ENCODE results near the gene TMEM154. TPM values are rescaled to one million over a fixed set of nuclear protein-coding genes. Genes with fewer than 3 reads are reported as not detected.

Gene TMEM154
- total RNA-seq, 3 donors from 2014 or later (not counting 1 experiment from before 2014, with no cell fraction given) = 9.8 to 45.4 (median 10.5) TPM

- Mint-ChIP-seq H3K36me3 (no peaks in the 10 kb centered on the region), H3K9me3 (no peaks in the 10 kb centered on the region), H3K27me3 (ENCODE audit: low read depth in 2 of 2) (peaks cover 2 to 10% of the 10 kb centered on the region in 2 donors), H3K27ac (no peak overlapping the region), H3K4me1 (peaks cover 0 to 12% of the 10 kb centered on the region in 2 donors), H3K4me3 (no peak overlapping the region)
- no peaks in the 10 kb centered on the region for H3K36me3 ChIP-seq (ENCODE audit: control insufficient read depth, insufficient read depth, low read length)
- ATAC-seq (no peak), DNase-seq (no peak)
- TF ChIP-seq, protein P1, sequence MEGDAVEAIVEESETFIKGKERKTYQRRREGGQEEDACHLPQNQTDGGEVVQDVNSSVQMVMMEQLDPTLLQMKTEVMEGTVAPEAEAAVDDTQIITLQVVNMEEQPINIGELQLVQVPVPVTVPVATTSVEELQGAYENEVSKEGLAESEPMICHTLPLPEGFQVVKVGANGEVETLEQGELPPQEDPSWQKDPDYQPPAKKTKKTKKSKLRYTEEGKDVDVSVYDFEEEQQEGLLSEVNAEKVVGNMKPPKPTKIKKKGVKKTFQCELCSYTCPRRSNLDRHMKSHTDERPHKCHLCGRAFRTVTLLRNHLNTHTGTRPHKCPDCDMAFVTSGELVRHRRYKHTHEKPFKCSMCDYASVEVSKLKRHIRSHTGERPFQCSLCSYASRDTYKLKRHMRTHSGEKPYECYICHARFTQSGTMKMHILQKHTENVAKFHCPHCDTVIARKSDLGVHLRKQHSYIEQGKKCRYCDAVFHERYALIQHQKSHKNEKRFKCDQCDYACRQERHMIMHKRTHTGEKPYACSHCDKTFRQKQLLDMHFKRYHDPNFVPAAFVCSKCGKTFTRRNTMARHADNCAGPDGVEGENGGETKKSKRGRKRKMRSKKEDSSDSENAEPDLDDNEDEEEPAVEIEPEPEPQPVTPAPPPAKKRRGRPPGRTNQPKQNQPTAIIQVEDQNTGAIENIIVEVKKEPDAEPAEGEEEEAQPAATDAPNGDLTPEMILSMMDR (IDR thresholded peaks at IDR 0.05) = no peak
- no peaks in the 10 kb centered on the region for H3K9me3 ChIP-seq (ENCODE audit: control insufficient read depth, insufficient read depth, low read length)
- WGBS (ENCODE audit: insufficient coverage) = 97% methylated on average over 3 of the region's 4 CpGs
- H3K4me3 ChIP-seq (ENCODE audit: low read length) = no peak overlapping the region
- intact Hi-C loops (cut with micrococcal nuclease) = no loop called here
- H3K27ac ChIP-seq (ENCODE audit: low read length) = no peak overlapping the region
- H3K4me1 ChIP-seq (ENCODE audit: control insufficient read depth, insufficient read depth, low read length) = no peaks in the 10 kb centered on the region
- H3K27me3 ChIP-seq (ENCODE audit: control insufficient read depth, insufficient read depth, low read length) = no peaks in the 10 kb centered on the region
Observed at GRCh38 chr4:152690706-152691651, 11.2 kb upstream of the TMEM154 start.

DNA sequence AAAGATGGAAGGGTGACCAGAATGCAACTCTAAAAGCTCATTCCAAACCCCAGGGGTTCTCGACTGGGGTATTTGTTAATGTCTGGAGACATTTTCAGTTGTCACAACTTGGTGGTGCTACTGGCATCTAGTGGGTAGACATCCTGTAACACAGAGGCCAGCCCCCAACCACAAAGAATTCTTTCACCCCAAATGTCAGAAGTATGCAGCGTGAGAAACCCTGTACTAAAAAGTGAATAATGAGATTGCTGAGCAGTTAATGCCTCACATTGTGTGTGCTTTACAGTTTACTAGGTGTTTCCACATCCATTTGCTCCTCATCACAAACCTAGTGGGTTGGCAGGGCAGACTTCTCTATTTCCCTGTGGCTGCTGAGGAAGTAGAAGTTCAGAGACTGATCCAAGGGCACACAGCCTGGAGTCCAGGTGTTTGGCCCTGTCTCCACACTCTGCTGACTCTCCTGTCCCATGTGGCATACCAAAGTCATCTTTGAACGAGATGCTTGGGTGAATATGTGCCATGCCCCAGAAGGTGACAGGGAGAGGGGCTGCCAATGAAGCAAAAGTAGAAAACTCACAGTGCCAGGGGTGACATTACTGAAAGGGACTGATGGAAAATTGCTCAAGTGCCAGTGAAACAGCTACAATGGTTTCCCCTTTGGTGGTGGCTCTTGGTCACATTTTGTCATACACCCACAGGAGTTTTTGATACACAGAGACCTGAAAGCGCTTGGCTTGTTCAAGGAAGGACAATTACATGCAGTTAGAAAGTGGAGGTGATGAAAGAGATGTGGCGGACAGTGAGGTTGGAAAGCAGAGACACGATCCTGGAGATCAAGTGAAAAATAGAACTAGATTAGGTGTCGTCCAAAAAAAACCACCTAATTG lies 10.1 kb upstream of the TMEM154 start:
- intact Hi-C loops (cut with micrococcal nuclease) = no loop called here
- Histone ChIP-seq H3K9me3 (ENCODE audit: control insufficient read depth, insufficient read depth, low read length) (no peaks in the 10 kb centered on the region), H3K27ac (ENCODE audit: low read length) (no peak overlapping the region), H3K27me3 (ENCODE audit: control insufficient read depth, insufficient read depth, low read length) (no peaks in the 10 kb centered on the region), H3K36me3 (ENCODE audit: control insufficient read depth, insufficient read depth, low read length) (no peaks in the 10 kb centered on the region), H3K4me3 (ENCODE audit: low read length) (no peak overlapping the region), H3K4me1 (ENCODE audit: control insufficient read depth, insufficient read depth, low read length) (no peaks in the 10 kb centered on the region)
- peak in 2 of 3 donors; percentile 12 to 44 for ATAC-seq
- no peak overlapping the region for H3K27ac Mint-ChIP-seq
- no peaks in the 10 kb centered on the region for H3K36me3 Mint-ChIP-seq
- 85% methylated on average over 5 of the region's 7 CpGs for WGBS (ENCODE audit: insufficient coverage)
- peaks cover 0 to 10% of the 10 kb centered on the region in 2 donors for H3K27me3 Mint-ChIP-seq (ENCODE audit: low read depth in 2 of 2)
- no peaks in the 10 kb centered on the region for H3K9me3 Mint-ChIP-seq
- TF ChIP-seq, protein P1 (IDR thresholded peaks at IDR 0.05) = no peak
- DNase-seq = no peak
- no peak overlapping the region for H3K4me3 Mint-ChIP-seq
- H3K4me1 Mint-ChIP-seq = peaks cover 0 to 12% of the 10 kb centered on the region in 2 donors

- Histone ChIP-seq H3K4me1 (ENCODE audit: control insufficient read depth, insufficient read depth, low read length) (no peaks in the 10 kb centered on the region), H3K27ac (ENCODE audit: low read length) (no peak overlapping the region), H3K9me3 (ENCODE audit: control insufficient read depth, insufficient read depth, low read length) (no peaks in the 10 kb centered on the region), H3K4me3 (ENCODE audit: low read length) (no peak overlapping the region), H3K36me3 (ENCODE audit: control insufficient read depth, insufficient read depth, low read length) (no peaks in the 10 kb centered on the region), H3K27me3 (ENCODE audit: control insufficient read depth, insufficient read depth, low read length) (no peaks in the 10 kb centered on the region)
- Mint-ChIP-seq H3K9me3 (no peaks in the 10 kb centered on the region), H3K4me3 (no peak overlapping the region), H3K4me1 (peaks cover 0 to 12% of the 10 kb centered on the region in 2 donors), H3K36me3 (no peaks in the 10 kb centered on the region), H3K27me3 (ENCODE audit: low read depth in 2 of 2) (peaks cover 0 to 10% of the 10 kb centered on the region in 2 donors), H3K27ac (no peak overlapping the region)
- TF ChIP-seq, protein P1 (IDR thresholded peaks at IDR 0.05) = no peak
- DNase-seq (no peak), ATAC-seq (no peak)
- intact Hi-C loops (cut with micrococcal nuclease) = no loop called here
- WGBS (ENCODE audit: insufficient coverage) = 100% methylated on average over 2 of the region's 2 CpGs
Observed at GRCh38 chr4:152687974-152688599, 8.3 kb upstream of the TMEM154 start.

Measured in natural killer cell (primary cell).